SK-N-SH (cell line): ENCODE results near the gene UBE3D.

Experiments used
- EZH2phosphoT487 ChIP-seq: fragments of 200-600 bp; sonication (generic); IDR thresholded peaks from 2 replicates; pipeline ENCODE4 v1.6.1; 2017; ENCODE audit warnings: low read depth, mixed run types, mild to moderate bottlenecking, antibody characterized with exemption, moderate library complexity, borderline replicate concordance
- MXI1 ChIP-seq: IDR thresholded peaks from 2 replicates; pipeline ENCODE4 v1.6.1; 2012; ENCODE audit warnings: mild to moderate bottlenecking, low read depth, low read length, improper control_type of control experiment

- no peak for TF ChIP-seq EZH2phosphoT487
- no peak for TF ChIP-seq MXI1
These were observed 111.3 kb downstream of the UBE3D start for GRCh38 chr6:82954356-82954755.
